H9 (cell line): ENCODE measurements around the gene SH3BP1. TPM values are rescaled to one million over a fixed set of nuclear protein-coding genes. Genes with fewer than 3 reads are reported as not detected.

ENCODE experiments used
- DNase-seq: peaks from one replicate; pipeline ENCODE4 v3.0.0-alpha.2; 2017
- H2AFZ ChIP-seq: one replicate; pipeline ENCODE4 v1.6.1; 2013; ENCODE audit warnings: mild to moderate bottlenecking, low read length, control low read depth, moderate library complexity
- H2AK5ac ChIP-seq: 2 replicates; pipeline ENCODE4 v1.6.1; 2013; ENCODE audit warnings: low read length, control low read depth, mixed read lengths; ENCODE audit not compliant: insufficient read length
- H2BK120ac ChIP-seq: one replicate; pipeline ENCODE4 v1.6.1; 2013; ENCODE audit warnings: low read depth, mild to moderate bottlenecking, low read length, control low read depth, inconsistent platforms; ENCODE audit not compliant: poor library complexity, severe bottlenecking
- H2BK12ac ChIP-seq: 2 replicates; pipeline ENCODE4 v1.6.1; 2013; ENCODE audit warnings: low read length, control low read depth, mixed read lengths, low read depth; ENCODE audit not compliant: insufficient read length
- H2BK15ac ChIP-seq: 2 replicates; pipeline ENCODE4 v1.6.1; 2013; ENCODE audit warnings: low read depth, low read length, control low read depth
- H2BK20ac ChIP-seq: one replicate; pipeline ENCODE4 v1.6.1; 2013; ENCODE audit warnings: low read depth, mild to moderate bottlenecking, low read length, control low read depth, inconsistent platforms; ENCODE audit not compliant: poor library complexity, severe bottlenecking
- H2BK5ac ChIP-seq: 2 replicates; pipeline ENCODE4 v1.6.1; 2013; ENCODE audit warnings: low read length, control low read depth, mixed read lengths; ENCODE audit not compliant: insufficient read length
- H3K14ac ChIP-seq: 2 replicates; pipeline ENCODE4 v1.6.1; 2013; ENCODE audit warnings: low read length, control low read depth; ENCODE audit not compliant: insufficient read depth
- H3K18ac ChIP-seq: 2 replicates; pipeline ENCODE4 v1.6.1; 2013; ENCODE audit warnings: low read depth, mild to moderate bottlenecking, mixed read lengths, low read length, control low read depth; ENCODE audit not compliant: insufficient read length
- H3K23ac ChIP-seq: 2 replicates; pipeline ENCODE4 v1.6.1; 2013; ENCODE audit warnings: low read length, control low read depth, mixed read lengths, low read depth; ENCODE audit not compliant: insufficient read length
- H3K23me2 ChIP-seq: 2 replicates; pipeline ENCODE4 v1.6.1; 2013; ENCODE audit warnings: low read depth, mild to moderate bottlenecking, mixed read lengths, low read length, control low read depth; ENCODE audit not compliant: insufficient read length, poor library complexity, severe bottlenecking
- H3K27ac ChIP-seq: 2 replicates; pipeline ENCODE4 v1.5.1; 2013; ENCODE audit warnings: low read length, control low read depth, mixed read lengths, low read depth; ENCODE audit not compliant: insufficient read length
- H3K27me3 ChIP-seq: 2 replicates; pipeline ENCODE4 v1.6.1; 2013; ENCODE audit warnings: low read length, control low read depth, inconsistent platforms; ENCODE audit not compliant: insufficient read depth
- H3K4ac ChIP-seq: 2 replicates; pipeline ENCODE4 v1.6.1; 2013; ENCODE audit warnings: low read depth, mild to moderate bottlenecking, control low read depth, inconsistent platforms, low read length, moderate library complexity
- H3K4me1 ChIP-seq: 2 replicates; pipeline ENCODE4 v1.6.1; 2013; ENCODE audit warnings: low read length, control low read depth, inconsistent platforms; ENCODE audit not compliant: insufficient read depth
- H3K4me2 ChIP-seq: 2 replicates; pipeline ENCODE4 v1.6.1; 2013; ENCODE audit warnings: low read length, control low read depth, mixed read lengths; ENCODE audit not compliant: insufficient read length, insufficient read depth
- H3K56ac ChIP-seq: 2 replicates; pipeline ENCODE4 v1.6.1; 2013; ENCODE audit warnings: low read depth, mild to moderate bottlenecking, mixed read lengths, low read length, control low read depth; ENCODE audit not compliant: insufficient read length
- H3K79me1 ChIP-seq: 2 replicates; pipeline ENCODE4 v1.6.1; 2013; ENCODE audit warnings: low read depth, mild to moderate bottlenecking, moderate library complexity, low read length, control low read depth, inconsistent platforms; ENCODE audit not compliant: insufficient read depth, poor library complexity, severe bottlenecking
- H3K79me2 ChIP-seq: 2 replicates; pipeline ENCODE4 v1.6.1; 2013; ENCODE audit warnings: low read length, control low read depth, inconsistent platforms; ENCODE audit not compliant: insufficient read depth
- H3K9ac ChIP-seq: 2 replicates; pipeline ENCODE4 v1.6.1; 2013; ENCODE audit warnings: low read length, control low read depth, mixed read lengths; ENCODE audit not compliant: insufficient read length; ENCODE audit errors: extremely low read depth
- H3K9me3 ChIP-seq: one replicate; pipeline ENCODE4 v1.6.1; 2013; ENCODE audit warnings: low read depth, low read length, inconsistent platforms; ENCODE audit not compliant: control insufficient read depth
- H3T11ph ChIP-seq: one replicate; pipeline ENCODE4 v1.6.1; 2013; ENCODE audit warnings: mild to moderate bottlenecking, low read length, control low read depth, inconsistent platforms
- H4K20me1 ChIP-seq: one replicate; pipeline ENCODE4 v1.6.1; 2013; ENCODE audit not compliant: control insufficient read depth, insufficient read length, insufficient read depth
- H4K5ac ChIP-seq: 2 replicates; pipeline ENCODE4 v1.6.1; 2013; ENCODE audit warnings: low read depth, mild to moderate bottlenecking, mixed read lengths, low read length, control low read depth; ENCODE audit not compliant: insufficient read length
- H4K8ac ChIP-seq: replicated peaks from 2 replicates; pipeline ENCODE4 v1.6.1; 2013; ENCODE audit warnings: low read length, control low read depth, mixed read lengths, low read depth; ENCODE audit not compliant: insufficient read length
- H4K91ac ChIP-seq: 2 replicates; pipeline ENCODE4 v1.6.1; 2013; ENCODE audit warnings: low read depth, mild to moderate bottlenecking, moderate library complexity, mixed read lengths, low read length, control low read depth; ENCODE audit not compliant: insufficient read length
- H3K27ac Mint-ChIP-seq, 3 experiments: 2 replicates in 2 of 3; 3 replicates in 1 of 3; pipeline ENCODE4 v1.8.0; 2020 to 2021; ENCODE audit warnings: mixed read lengths in 3 of 3, mild to moderate bottlenecking in 1 of 3, moderate library complexity in 1 of 3
- H3K27me3 Mint-ChIP-seq: 2 replicates; pipeline ENCODE4 v1.8.0; 2021; ENCODE audit warnings: low read depth, mild to moderate bottlenecking, moderate library complexity, mixed read lengths
- H3K36me3 Mint-ChIP-seq, 3 experiments: 2 replicates in 2 of 3; 3 replicates in 1 of 3; pipeline ENCODE4 v1.8.0; 2020 to 2021; ENCODE audit warnings: low read depth in 3 of 3, mixed read lengths in 3 of 3; ENCODE audit not compliant: insufficient read depth in 1 of 3
- H3K4me1 Mint-ChIP-seq, 2 experiments: 2 replicates each; pipeline ENCODE4 v1.8.0; 2020; ENCODE audit warnings: mixed read lengths in 2 of 2
- H3K4me3 Mint-ChIP-seq, 2 experiments: 2 replicates in 1 of 2; 3 replicates in 1 of 2; pipeline ENCODE4 v1.8.0; 2020 to 2021; ENCODE audit warnings: mild to moderate bottlenecking in 2 of 2, mixed read lengths in 2 of 2, moderate library complexity in 1 of 2
- H3K9me3 Mint-ChIP-seq, 2 experiments: 2 replicates in 1 of 2; 3 replicates in 1 of 2; pipeline ENCODE4 v1.8.0; 2020; ENCODE audit warnings: mild to moderate bottlenecking in 2 of 2, mixed read lengths in 2 of 2, moderate library complexity in 1 of 2
- WGBS: extraction: QIAGEN DNeasy Blood & Tissue Kit; methylation state at CpG from one replicate; pipeline ENCODE4 v1.1.7; 2013; ENCODE audit warnings: missing lambda C conversion rate, low lambda C conversion rate, mixed read lengths; ENCODE audit not compliant: insufficient read length; ENCODE audit errors: extremely low coverage; 5-methylcytosine and 5-hydroxymethylcytosine counted together
- total RNA-seq: library from RNA; stranded (reverse); gene quantifications from 2 replicates; pipeline ENCODE4 v1.2.1, GENCODE V29; 2021
- TF ChIP-seq, protein P1 (sequence below): fragments of 200-600 bp; sonication (generic); conservative IDR thresholded peaks from 3 replicates; pipeline ENCODE4 v1.8.0; 2021; ENCODE audit warnings: antibody characterized with exemption, mild to moderate bottlenecking

The SH3BP1 gene
- total RNA-seq, 1 experiment from 2014 or later: 33.6 TPM

DNA sequence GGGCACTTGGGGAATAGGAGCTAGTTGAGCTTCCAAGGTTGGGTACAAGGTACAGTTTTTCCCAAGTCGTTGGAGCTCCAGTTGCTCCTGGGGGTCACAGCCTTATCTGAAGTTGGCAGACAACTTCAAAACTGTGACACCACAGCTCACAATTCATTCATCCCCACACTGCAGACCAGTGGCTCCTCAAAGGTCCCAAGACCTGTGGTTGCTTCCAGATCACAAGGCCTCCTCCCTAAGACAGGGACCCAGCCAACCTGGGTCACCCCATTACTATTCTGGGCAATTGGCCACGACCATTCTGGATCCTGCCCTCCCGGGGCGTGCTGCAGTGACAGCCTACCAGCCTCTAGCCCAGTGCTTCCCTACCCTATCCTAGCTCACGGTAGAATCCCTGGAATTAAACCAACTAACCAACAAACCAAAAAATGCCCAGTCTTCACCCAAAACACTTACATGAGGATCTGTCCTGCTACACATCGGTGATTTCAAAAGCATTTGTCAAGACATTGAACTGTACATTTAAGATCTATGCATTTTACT, 18.2 kb downstream of the SH3BP1 start:
- no peak for DNase-seq
- H3K9me3 Mint-ChIP-seq: no peaks in the 10 kb centered on the region; a peak in 1 of 5 replicates
- Histone ChIP-seq H3K27ac (peak overlapping the region; percentile 2), H3K27me3 (no peaks in the 10 kb centered on the region), H3K23ac (no peak overlapping the region), H4K8ac (no peak overlapping the region), H3K18ac (no peak overlapping the region), H3K79me2 (peaks cover 22% of the 10 kb centered on the region; the same call in 1 of the 2 replicates), H2BK120ac (no peak overlapping the region), H2AK5ac (no peak overlapping the region), H3K9ac (no peak overlapping the region), H3K4ac (no peak overlapping the region), H3K23me2 (peaks cover 7% of the 10 kb centered on the region), H3T11ph (no peak overlapping the region), H4K91ac (no peak overlapping the region), H2BK12ac (no peak overlapping the region), H2BK15ac (no peak overlapping the region), H2AFZ (peak overlapping the region; percentile 89), H3K4me2 (peak overlapping the region; percentile 86), H3K79me1 (peaks cover 8% of the 10 kb centered on the region), H3K14ac (no peak overlapping the region), H3K4me1 (peaks cover 2% of the 10 kb centered on the region; the same call in 1 of the 2 replicates), H4K5ac (no peak overlapping the region), H2BK20ac (no peak overlapping the region), H3K56ac (no peak overlapping the region), H4K20me1 (no peaks in the 10 kb centered on the region), H2BK5ac (no peak overlapping the region), H3K9me3 (no peaks in the 10 kb centered on the region)
- H3K27me3 Mint-ChIP-seq: no peaks in the 10 kb centered on the region
- peak overlapping the region; percentile 82 to 89 for H3K4me3 Mint-ChIP-seq
- peaks cover 5 to 27% (median 24%) of the 10 kb centered on the region in 3 experiments; a peak in 6 of 7 replicates for H3K36me3 Mint-ChIP-seq
- TF ChIP-seq, protein P1, sequence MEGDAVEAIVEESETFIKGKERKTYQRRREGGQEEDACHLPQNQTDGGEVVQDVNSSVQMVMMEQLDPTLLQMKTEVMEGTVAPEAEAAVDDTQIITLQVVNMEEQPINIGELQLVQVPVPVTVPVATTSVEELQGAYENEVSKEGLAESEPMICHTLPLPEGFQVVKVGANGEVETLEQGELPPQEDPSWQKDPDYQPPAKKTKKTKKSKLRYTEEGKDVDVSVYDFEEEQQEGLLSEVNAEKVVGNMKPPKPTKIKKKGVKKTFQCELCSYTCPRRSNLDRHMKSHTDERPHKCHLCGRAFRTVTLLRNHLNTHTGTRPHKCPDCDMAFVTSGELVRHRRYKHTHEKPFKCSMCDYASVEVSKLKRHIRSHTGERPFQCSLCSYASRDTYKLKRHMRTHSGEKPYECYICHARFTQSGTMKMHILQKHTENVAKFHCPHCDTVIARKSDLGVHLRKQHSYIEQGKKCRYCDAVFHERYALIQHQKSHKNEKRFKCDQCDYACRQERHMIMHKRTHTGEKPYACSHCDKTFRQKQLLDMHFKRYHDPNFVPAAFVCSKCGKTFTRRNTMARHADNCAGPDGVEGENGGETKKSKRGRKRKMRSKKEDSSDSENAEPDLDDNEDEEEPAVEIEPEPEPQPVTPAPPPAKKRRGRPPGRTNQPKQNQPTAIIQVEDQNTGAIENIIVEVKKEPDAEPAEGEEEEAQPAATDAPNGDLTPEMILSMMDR: no peak
- no CpG with 5 or more reads among the region's 6 CpGs for WGBS
- peaks cover 22 to 23% of the 10 kb centered on the region in 2 experiments for H3K4me1 Mint-ChIP-seq
- H3K27ac Mint-ChIP-seq: peak overlapping the region in 1 of 3 experiments; percentile 97; a peak in 4 of 7 replicates
